Kidney (tissue), 14 donors: ENCODE results near the gene SUMO4. TPM values are rescaled to one million over a fixed set of nuclear protein-coding genes. Genes with fewer than 3 reads are reported as not detected.
A peak's percentile ranks its signal among the peaks of the same experiment; 100 is the strongest.

Experiments used
- DNase-seq, 5 donors: peaks; one replicate each; pipeline ENCODE4 v3.0.0-alpha.2; 2013 to 2020
- FAIRE-seq: peaks from 2 replicates; lab custom pipeline; 2012; peaks lifted over from hg19 to GRCh38; lab: Jason Lieb, UNC
- H3K27ac ChIP-seq, 2 donors: one replicate each; pipeline ENCODE4 v1.7.0; 2013; ENCODE audit warnings: low read depth in 2 of 2, low read length in 2 of 2, inconsistent platforms in 1 of 2
- H3K27me3 ChIP-seq: one replicate; pipeline ENCODE4 v1.7.1; 2013; ENCODE audit warnings: low read length, inconsistent platforms; ENCODE audit not compliant: control insufficient read depth, insufficient read depth
- H3K36me3 ChIP-seq, 3 donors: one replicate each; pipeline versions ENCODE4 v1.7.0 to v1.7.1; 2013; ENCODE audit warnings: low read length in 3 of 3, control low read depth in 1 of 3, inconsistent platforms in 1 of 3; ENCODE audit not compliant: insufficient read depth in 3 of 3, control insufficient read depth in 2 of 3
- H3K4me1 ChIP-seq, 3 donors: one replicate each; pipeline versions ENCODE4 v1.7.0 to v1.7.1; 2013; ENCODE audit warnings: low read length in 3 of 3, inconsistent platforms in 1 of 3, low read depth in 1 of 3; ENCODE audit not compliant: control insufficient read depth in 2 of 3, insufficient read depth in 2 of 3
- H3K4me3 ChIP-seq, 3 donors: one replicate each; pipeline versions ENCODE4 v1.7.0 to v1.8.1; 2013; ENCODE audit warnings: low read length in 3 of 3, control low read depth in 1 of 3, inconsistent platforms in 1 of 3
- H3K9ac ChIP-seq, 3 donors: one replicate each; pipeline versions ENCODE4 v1.7.0 to v1.7.1; 2013; ENCODE audit warnings: low read length in 3 of 3, control low read depth in 1 of 3, inconsistent platforms in 1 of 3
- H3K9me3 ChIP-seq, 3 donors: one replicate each; pipeline versions ENCODE4 v1.7.0 to v1.7.1; 2013; ENCODE audit warnings: low read length in 3 of 3, control low read depth in 1 of 3, inconsistent platforms in 1 of 3; ENCODE audit not compliant: control insufficient read depth in 2 of 3, insufficient read depth in 1 of 3
- intact Hi-C: fragments of 100-400 bp; cut with DNase I; formaldehyde crosslinking; loops from one replicate; pipeline ENCODE4 v1.11.1; 2022
- polyA plus RNA-seq: library from polyadenylated mRNA; stranded (reverse); fragments of 350-450 nt; fragmentation: Illumina TruSeq; extraction: RNeasy Lipid Tissue Mini Kit (QIAGEN cat#74804); gene quantifications from one replicate; pipeline ENCODE4 v1.2.3, GENCODE V29; 2014; ENCODE audit warnings: low read depth, low replicate concordance; ENCODE audit not compliant: insufficient read depth
- total RNA-seq: library from RNA; stranded (reverse); fragmentation: NEBNext Ultra II Directional; extraction: Animal tissue kit (Norgen Biotek cat#: 25700); gene quantifications from one replicate; pipeline ENCODE4 v1.2.1, GENCODE V29; 2021
- TF ChIP-seq, protein P1 (sequence below): IDR thresholded peaks from 3 replicates; pipeline ENCODE4 v1.5.1; 2012; ENCODE audit warnings: mild to moderate bottlenecking, moderate library complexity, borderline replicate concordance; ENCODE audit not compliant: insufficient read depth; ENCODE audit errors: extremely low read depth
- donor health status: control.
- donor health status: control.
- donor health status: control.
- donor health status: control.
- donor health status: control.
- donor health status: DM: yes; HTN: yes; CAD: no.
- donor health status: Normal renal cell carcinoma (clear cell type).

The SUMO4 gene
- total and polyA plus RNA-seq, 2 donors from 2014 or later = 1.9 TPM; not detected in 1

DNA sequence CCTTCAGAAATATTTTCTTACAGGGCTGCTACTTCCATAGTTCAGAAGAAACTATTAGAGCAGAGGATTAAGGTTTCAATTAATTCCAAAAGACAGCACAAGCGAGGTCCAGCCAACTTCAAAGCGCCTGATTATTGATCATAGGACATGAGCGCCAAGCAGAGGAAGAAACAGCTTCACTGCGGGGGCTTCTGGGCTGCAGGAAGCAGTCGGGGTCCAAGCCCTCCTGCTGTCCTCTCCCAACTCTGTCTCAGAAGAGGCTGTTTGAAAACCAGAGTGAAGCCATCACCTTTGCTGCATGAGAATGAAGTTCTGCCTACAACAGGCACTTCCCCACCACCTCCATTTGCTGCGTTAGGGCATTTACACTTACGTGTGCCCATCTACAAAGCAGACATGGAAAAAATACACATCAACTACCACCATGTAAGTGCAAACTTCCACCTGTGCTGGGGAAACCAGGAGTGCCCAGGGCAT is 23.9 kb downstream of the SUMO4 start:
- TF ChIP-seq, protein P1, sequence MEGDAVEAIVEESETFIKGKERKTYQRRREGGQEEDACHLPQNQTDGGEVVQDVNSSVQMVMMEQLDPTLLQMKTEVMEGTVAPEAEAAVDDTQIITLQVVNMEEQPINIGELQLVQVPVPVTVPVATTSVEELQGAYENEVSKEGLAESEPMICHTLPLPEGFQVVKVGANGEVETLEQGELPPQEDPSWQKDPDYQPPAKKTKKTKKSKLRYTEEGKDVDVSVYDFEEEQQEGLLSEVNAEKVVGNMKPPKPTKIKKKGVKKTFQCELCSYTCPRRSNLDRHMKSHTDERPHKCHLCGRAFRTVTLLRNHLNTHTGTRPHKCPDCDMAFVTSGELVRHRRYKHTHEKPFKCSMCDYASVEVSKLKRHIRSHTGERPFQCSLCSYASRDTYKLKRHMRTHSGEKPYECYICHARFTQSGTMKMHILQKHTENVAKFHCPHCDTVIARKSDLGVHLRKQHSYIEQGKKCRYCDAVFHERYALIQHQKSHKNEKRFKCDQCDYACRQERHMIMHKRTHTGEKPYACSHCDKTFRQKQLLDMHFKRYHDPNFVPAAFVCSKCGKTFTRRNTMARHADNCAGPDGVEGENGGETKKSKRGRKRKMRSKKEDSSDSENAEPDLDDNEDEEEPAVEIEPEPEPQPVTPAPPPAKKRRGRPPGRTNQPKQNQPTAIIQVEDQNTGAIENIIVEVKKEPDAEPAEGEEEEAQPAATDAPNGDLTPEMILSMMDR = no peak
- Histone ChIP-seq H3K27me3 (no peaks in the 10 kb centered on the region), H3K9ac (no peak overlapping the region), H3K4me1 (peaks cover 0 to 4% (median 4%) of the 10 kb centered on the region in 3 donors), H3K9me3 (no peaks in the 10 kb centered on the region), H3K27ac (no peak overlapping the region), H3K36me3 (no peaks in the 10 kb centered on the region), H3K4me3 (peak overlapping the region in 1 of 3 donors; percentile 20)
- intact Hi-C loops = loop anchor here (10.0 kb wide), 1 partner anchor 339 kb away; no protein-coding TSS in a partner anchor
- DNase-seq (no peak), FAIRE-seq (no peak)

DNA sequence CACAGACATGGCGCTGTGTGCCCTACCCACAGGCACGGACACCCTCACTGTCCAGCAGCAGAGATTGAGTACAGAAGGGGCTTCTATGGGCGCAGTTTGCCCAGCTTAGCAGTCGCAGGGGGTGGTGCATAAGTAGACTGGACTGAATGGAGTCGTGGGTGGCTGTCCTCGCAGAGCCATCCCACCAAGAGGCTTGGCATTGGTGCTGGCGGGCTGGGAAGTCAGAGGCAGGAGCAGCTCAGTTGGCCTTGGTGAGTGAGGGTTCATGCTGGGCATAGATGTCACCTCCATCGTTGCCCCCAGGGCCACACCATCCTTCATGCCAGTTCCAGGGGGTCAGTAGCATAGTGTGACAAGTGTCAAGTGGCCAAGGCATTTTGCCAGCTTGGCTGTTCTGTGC is 25.2 kb downstream of the SUMO4 start:
- Histone ChIP-seq H3K9ac (no peak overlapping the region), H3K4me1 (peaks cover 0 to 4% (median 4%) of the 10 kb centered on the region in 3 donors), H3K9me3 (no peaks in the 10 kb centered on the region), H3K27ac (no peak overlapping the region), H3K4me3 (no peak overlapping the region), H3K27me3 (no peaks in the 10 kb centered on the region), H3K36me3 (no peaks in the 10 kb centered on the region)
- intact Hi-C loops = loop anchor here (10.0 kb wide), 1 partner anchor 340 kb away; no protein-coding TSS in a partner anchor
- FAIRE-seq (no peak), DNase-seq (no peak)
- TF ChIP-seq, protein P1 = no peak

DNA sequence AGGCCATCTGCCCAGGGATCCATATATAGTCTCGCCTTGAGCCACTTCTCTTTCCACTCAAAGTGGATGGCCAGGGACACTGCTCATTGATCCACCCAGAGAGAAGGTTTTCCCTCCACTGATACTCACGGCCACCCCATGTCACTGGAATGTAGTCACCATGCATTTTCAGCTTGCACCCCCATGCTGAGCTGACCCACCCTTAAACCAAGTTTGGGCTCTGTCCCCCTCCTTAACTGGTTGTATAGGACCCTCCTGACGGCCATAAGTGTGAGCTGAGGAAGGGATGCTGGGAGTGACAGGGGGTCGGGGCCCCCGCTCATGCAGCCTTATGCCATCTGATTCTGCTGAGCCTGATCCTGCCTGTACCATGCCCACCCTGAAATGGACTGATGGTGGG is 25.7 kb downstream of the SUMO4 start:
- H3K4me3 ChIP-seq = no peak overlapping the region
- FAIRE-seq = no peak
- H3K27me3 ChIP-seq = no peaks in the 10 kb centered on the region
- TF ChIP-seq, protein P1 = no peak
- no peaks in the 10 kb centered on the region for H3K9me3 ChIP-seq
- no peak overlapping the region for H3K9ac ChIP-seq
- peaks cover 0 to 4% (median 4%) of the 10 kb centered on the region in 3 donors for H3K4me1 ChIP-seq
- intact Hi-C loops = loop anchor here (10.0 kb wide), 1 partner anchor 341 kb away; no protein-coding TSS in a partner anchor
- no peaks in the 10 kb centered on the region for H3K36me3 ChIP-seq
- no peak overlapping the region for H3K27ac ChIP-seq
- DNase-seq = no peak
